Mammary epithelial cell (primary cell): ENCODE data around the gene CNTN5.

ENCODE experiments used
- CTCF ChIP-seq, 2 donors: IDR thresholded peaks in 1 of 2; conservative IDR thresholded peaks in 1 of 2; 2 replicates each; pipeline ENCODE4 v1.5.1; 2011 to 2012; ENCODE audit warnings: inconsistent platforms in 2 of 2, low read length in 2 of 2, mild to moderate bottlenecking in 2 of 2, control low read depth in 1 of 2, low read depth in 1 of 2; ENCODE audit not compliant: insufficient read depth in 1 of 2; ENCODE audit errors: extremely low read depth in 1 of 2
- EZH2 ChIP-seq: IDR thresholded peaks from 2 replicates; pipeline ENCODE4 v1.6.1; 2012; ENCODE audit warnings: low read length, inconsistent platforms, borderline replicate concordance

- TF ChIP-seq CTCF (conservative IDR thresholded peaks at IDR 0.05 in 1 of 2, IDR thresholded peaks at IDR 0.05 in 1 of 2; ENCODE audit: extremely low read depth in 1 of 2, insufficient read depth in 1 of 2, low read depth in 1 of 2, low read length in 2 of 2) (no peak), EZH2 (no peak)
Measured at GRCh38 chr11:99241066-99241465, 220.3 kb downstream of the CNTN5 start.
